HepG2 (cell line): ENCODE measurements around the gene BARX1. TPM values are rescaled to one million over a fixed set of nuclear protein-coding genes. Genes with fewer than 3 reads are reported as not detected.

ENCODE experiments used
- ATAC-seq: fragments of 200-7000 bp; cut with Tn5 transposase; 3 replicates; pipeline ENCODE4 v1.9.1; 2020; ENCODE audit warnings: mild to moderate bottlenecking, moderate library complexity
- BruUV-seq: library from RNA; stranded (reverse); fragments of 400-500 nt; replicated peaks from 2 replicates; lab custom pipeline; 2021; lab: Mats Ljungman, UMichigan
- CTCF ChIA-PET: fragments of 300-600 bp; formaldehyde crosslinking; extraction: SDS; loops from one replicate; lab custom pipeline; 2021; ENCODE audit warnings: low total read pairs, inconsistent platforms, low intra/inter-chr PET ratio; lab: Yijun Ruan, JAX
- POLR2A ChIA-PET: fragments of 350-600 bp; sonication (Branson Sonifier 250); formaldehyde crosslinking; loops from one replicate; lab custom pipeline; 2020; ENCODE audit warnings: antibody characterized with exemption, inconsistent platforms; lab: Yijun Ruan, JAX
- DNase-seq: peaks from one replicate; pipeline ENCODE4 v3.0.0-alpha.2; 2015; ENCODE audit warnings: low spot score
- FAIRE-seq: peaks from 3 replicates; lab custom pipeline; 2011; peaks lifted over from hg19 to GRCh38; lab: Jason Lieb, UNC
- H2AFZ ChIP-seq: one replicate; pipeline ENCODE4 v1.6.1; 2011; ENCODE audit warnings: low read length, inconsistent platforms
- H3K27ac ChIP-seq: fragments of 300-600 bp; 3 replicates; pipeline ENCODE4 v1.8.0; 2011; ENCODE audit warnings: mixed run types, mild to moderate bottlenecking, mixed read lengths, low read length, inconsistent platforms; ENCODE audit not compliant: insufficient read depth; ENCODE audit errors: extremely low read length
- H3K27me3 ChIP-seq, 2 experiments: fragments of 200-600 bp in 1 of 2; 2 replicates in 1 of 2; 3 replicates in 1 of 2; pipeline versions ENCODE4 v1.6.0 to v1.8.0; 2011; ENCODE audit warnings: low read length in 2 of 2, mild to moderate bottlenecking in 2 of 2, moderate library complexity in 2 of 2, inconsistent platforms in 1 of 2; ENCODE audit not compliant: insufficient read depth in 2 of 2, control insufficient read depth in 1 of 2
- H3K36me3 ChIP-seq, 2 experiments: fragments of 200-600 bp in 1 of 2; replicated peaks in 1 of 2; 2 replicates in 1 of 2; 3 replicates in 1 of 2; pipeline versions ENCODE4 v1.5.1 to v1.8.0; 2011; ENCODE audit warnings: low read length in 2 of 2, inconsistent platforms in 1 of 2; ENCODE audit not compliant: insufficient read depth in 2 of 2, control insufficient read depth in 1 of 2
- H3K4me1 ChIP-seq: 2 replicates; pipeline ENCODE4 v1.5.1; 2012; ENCODE audit warnings: low read length, inconsistent platforms; ENCODE audit not compliant: insufficient read depth
- H3K4me2 ChIP-seq: 2 replicates; pipeline ENCODE4 v1.6.0; 2011; ENCODE audit warnings: low read depth, low read length, inconsistent platforms
- H3K4me3 ChIP-seq, 3 experiments: fragments of 200-600 bp in 1 of 3; sonication (generic), shearing (Covaris generic) in 1 of 3; replicated peaks in 1 of 3; 2 replicates each; pipeline ENCODE4 v1.5.1; 2011 to 2016; ENCODE audit warnings: low read length in 3 of 3, inconsistent platforms in 2 of 3, low read depth in 2 of 3, mild to moderate bottlenecking in 2 of 3, control low read depth in 1 of 3, mixed read lengths in 1 of 3; ENCODE audit not compliant: insufficient read depth in 1 of 3
- H3K79me2 ChIP-seq: one replicate; pipeline ENCODE4 v1.6.1; 2011; ENCODE audit warnings: low read length, inconsistent platforms; ENCODE audit not compliant: insufficient read depth
- H3K9ac ChIP-seq: 2 replicates; pipeline ENCODE4 v1.6.0; 2011; ENCODE audit warnings: mild to moderate bottlenecking, low read depth, low read length, inconsistent platforms; ENCODE audit not compliant: insufficient read depth
- H3K9me3 ChIP-seq: 2 replicates; pipeline ENCODE4 v1.5.1; 2012; ENCODE audit warnings: mild to moderate bottlenecking, low read length
- H4K20me1 ChIP-seq: 2 replicates; pipeline ENCODE4 v1.6.0; 2011; ENCODE audit warnings: inconsistent platforms, mild to moderate bottlenecking, low read length, moderate library complexity; ENCODE audit not compliant: insufficient read depth
- AKNA ChIP-seq: sonication (generic); formaldehyde crosslinking; IDR thresholded peaks from 2 replicates; pipeline ENCODE4 v1.4.0; 2020; ENCODE audit warnings: missing genetic modification reagents, borderline replicate concordance
- HDAC2 ChIP-seq: sonication (generic); formaldehyde crosslinking; IDR thresholded peaks from 2 replicates; pipeline ENCODE4 v1.4.0; 2020; ENCODE audit warnings: missing genetic modification reagents
- HDAC6 ChIP-seq: fragments of 200-600 bp; sonication (generic); IDR thresholded peaks from 2 replicates; pipeline ENCODE4 v1.7.0; 2017; ENCODE audit warnings: mild to moderate bottlenecking, antibody characterized with exemption, low read length, low read depth
- IKZF5 ChIP-seq: IDR thresholded peaks from 2 replicates; pipeline ENCODE4 v1.6.1; 2018; ENCODE audit warnings: missing genetic modification reagents, mild to moderate bottlenecking, missing compliant biosample characterization
- MLXIP ChIP-seq: sonication (generic); formaldehyde crosslinking; IDR thresholded peaks from 2 replicates; pipeline ENCODE4 v1.9.0; 2021; ENCODE audit warnings: missing genetic modification reagents, borderline replicate concordance
- NFE2L1 ChIP-seq: sonication (generic); formaldehyde crosslinking; IDR thresholded peaks from 2 replicates; pipeline ENCODE4 v1.4.0; 2020; ENCODE audit warnings: missing genetic modification reagents, mild to moderate bottlenecking, borderline replicate concordance
- ZNF136 ChIP-seq: sonication (generic); formaldehyde crosslinking; IDR thresholded peaks from 2 replicates; pipeline ENCODE4 v1.8.1; 2022; ENCODE audit warnings: low read depth, mild to moderate bottlenecking, moderate library complexity, missing genetic modification reagents
- ZNF441 ChIP-seq: sonication (generic); formaldehyde crosslinking; IDR thresholded peaks from 2 replicates; pipeline ENCODE4 v1.7.0; 2021; ENCODE audit warnings: missing genetic modification reagents, borderline replicate concordance
- WGBS: methylation state at CpG from one replicate; pipeline ENCODE4 v1.1.6; 2017; ENCODE audit warnings: low lambda C conversion rate; 5-methylcytosine and 5-hydroxymethylcytosine counted together
- in situ Hi-C: cut with HindIII; loops from 2 replicates; pipeline ENCODE4 v1.10.0; 2017; ENCODE audit warnings: low pct_unique_long_range_greater_than_20kb; ENCODE audit not compliant: extremely low pct_ligation_motif_present
- intact Hi-C: fragments of 100-400 bp; cut with micrococcal nuclease; formaldehyde crosslinking; loops from one replicate; pipeline ENCODE4 v1.10.0; 2022; ENCODE audit not compliant: unreplicated experiment
- polyA plus RNA-seq, 8 experiments: library from polyadenylated mRNA; depleted of rRNA in 3 of 8; stranded (reverse) in 7 of 8; unstranded in 1 of 8; fragments of >200 nt; fragmentation: Illumina TruSeq in 4 of 8; extraction: Trizol in 4 of 8; gene quantifications; 2 replicates each; pipeline versions ENCODE4 v1.2.1 to v1.2.3, GENCODE V29; 2011 to 2016; ENCODE audit warnings: low read depth in 4 of 8, missing spikeins in 1 of 8, mixed read lengths in 1 of 8; ENCODE audit not compliant: insufficient read depth in 1 of 8
- total RNA-seq, 5 experiments: library from RNA; depleted of rRNA; stranded (reverse); fragments of >200 nt; fragmentation: Illumina TruSeq; extraction: Trizol; gene quantifications; 2 replicates each; pipeline ENCODE4 v1.2.3, GENCODE V29; 2016; ENCODE audit warnings: low read depth in 1 of 5

The BARX1 gene
- total and polyA plus RNA-seq, 2 of the 13 experiments (the other 11 are each of a cell fraction or from before 2014, with no cell fraction given), result not detected

GRCh38 chr9:93904649-93905472, 50.3 kb downstream of the BARX1 start:
- ChIA-PET POLR2A (no interaction called here), CTCF (no interaction called here)
- ATAC-seq (no peak), FAIRE-seq (no peak), DNase-seq (no peak)
- Histone ChIP-seq H3K9me3 (no peaks in the 10 kb centered on the region), H3K36me3 (no peaks in the 10 kb centered on the region), H4K20me1 (no peaks in the 10 kb centered on the region), H3K4me3 (no peak overlapping the region), H3K27me3 (peaks cover 4 to 18% of the 10 kb centered on the region in 2 experiments; a peak in 3 of 5 replicates), H3K27ac (no peak overlapping the region), H3K9ac (no peak overlapping the region), H3K4me1 (no peaks in the 10 kb centered on the region), H2AFZ (no peak overlapping the region), H3K79me2 (no peaks in the 10 kb centered on the region), H3K4me2 (no peak overlapping the region)
- no TSS peak for BruUV-seq
- intact Hi-C loops, result no loop called here
- WGBS, result 11% methylated on average over 8 of the region's 12 CpGs
- in situ Hi-C loops, result no loop called here
- TF ChIP-seq AKNA (CRISPR knock-in tag), result no peak
- no peak for TF ChIP-seq HDAC6
- TF ChIP-seq ZNF441 (CRISPR knock-in tag), result no peak
- no peak for TF ChIP-seq HDAC2 (CRISPR knock-in tag)
- no peak for TF ChIP-seq NFE2L1
- no peak for TF ChIP-seq IKZF5 (CRISPR knock-in tag)
- TF ChIP-seq MLXIP (CRISPR knock-in tag), result no peak
- TF ChIP-seq ZNF136, result no peak
